GM12878 (cell line): ENCODE data around the gene UQCC2. TPM values are rescaled to one million over a fixed set of nuclear protein-coding genes. Genes with fewer than 3 reads are reported as not detected.

ENCODE experiments used
- ATAC-seq: fragments of 200-7000 bp; cut with Tn5 transposase; 3 replicates; pipeline ENCODE4 v1.9.1; 2020; ENCODE audit warnings: mild to moderate bottlenecking, moderate library complexity
- BruUV-seq: library from RNA; stranded (reverse); fragments of 400-500 nt; replicated peaks from 2 replicates; lab custom pipeline; 2021; lab: Mats Ljungman, UMichigan
- CTCF ChIA-PET: fragments of 300-600 bp; sonication (Branson Sonifier 250); formaldehyde crosslinking; extraction: SDS; loops from one replicate; lab custom pipeline; 2021; ENCODE audit warnings: inconsistent platforms; lab: Yijun Ruan, JAX
- POLR2A ChIA-PET: fragments of 350-600 bp; formaldehyde crosslinking; extraction: SDS; loops from one replicate; lab custom pipeline; 2021; ENCODE audit warnings: inconsistent platforms; lab: Charles Lee
- RAD21 ChIA-PET: fragments of 300-600 bp; sonication (Branson Sonifier 250); formaldehyde crosslinking; loops from one replicate; lab custom pipeline; 2023; ENCODE audit warnings: antibody characterized with exemption; ENCODE audit not compliant: unreplicated experiment; lab: Charles Lee
- SMC1A ChIA-PET: fragments of 300-600 bp; sonication (Branson Sonifier 250); formaldehyde crosslinking; loops from one replicate; lab custom pipeline; 2023; ENCODE audit not compliant: unreplicated experiment, uncharacterized antibody; lab: Charles Lee
- DNase-seq: peaks from one replicate; pipeline ENCODE4 v3.0.0-alpha.2; 2011; ENCODE audit warnings: low read depth, low spot score
- FAIRE-seq: peaks from 3 replicates; lab custom pipeline; 2011; peaks lifted over from hg19 to GRCh38; lab: Jason Lieb, UNC
- H2AFZ ChIP-seq: 2 replicates; pipeline ENCODE4 v1.6.0; 2011; ENCODE audit warnings: low read depth, low read length, control low read depth; ENCODE audit not compliant: control insufficient read depth
- H3K27ac ChIP-seq: 2 replicates; pipeline ENCODE4 v1.5.1; 2011; ENCODE audit warnings: control low read depth; ENCODE audit not compliant: control insufficient read depth, insufficient read depth
- H3K27me3 ChIP-seq, 2 experiments: replicated peaks in 1 of 2; 2 replicates each; pipeline versions ENCODE4 v1.6.0 to v1.6.1; 2011; ENCODE audit warnings: low read length in 1 of 2; ENCODE audit not compliant: control insufficient read depth in 2 of 2, insufficient read depth in 2 of 2
- H3K36me3 ChIP-seq, 2 experiments: 2 replicates each; pipeline ENCODE4 v1.5.1; 2011; ENCODE audit warnings: low read length in 1 of 2; ENCODE audit not compliant: control insufficient read depth in 2 of 2, insufficient read depth in 2 of 2
- H3K4me1 ChIP-seq: 2 replicates; pipeline ENCODE4 v1.6.1; 2011; ENCODE audit warnings: mild to moderate bottlenecking, low read length, moderate library complexity, mixed read lengths; ENCODE audit not compliant: control insufficient read depth, insufficient read depth
- H3K4me2 ChIP-seq: 2 replicates; pipeline ENCODE4 v1.6.0; 2011; ENCODE audit warnings: control low read depth; ENCODE audit not compliant: control insufficient read depth, insufficient read depth
- H3K4me3 ChIP-seq: fragments of 200-600 bp; sonication (generic); 2 replicates; pipeline ENCODE4 v1.5.1; 2016
- H3K79me2 ChIP-seq: 2 replicates; pipeline ENCODE4 v1.6.0; 2011; ENCODE audit warnings: low read length; ENCODE audit not compliant: control insufficient read depth, insufficient read depth
- H3K9ac ChIP-seq: 2 replicates; pipeline ENCODE4 v1.8.0; 2011; ENCODE audit warnings: low read length, control low read depth, mixed read lengths; ENCODE audit not compliant: control insufficient read depth, insufficient read depth
- H3K9me3 ChIP-seq: replicated peaks from 3 replicates; pipeline ENCODE4 v1.5.1; 2011; ENCODE audit warnings: mild to moderate bottlenecking, low read length; ENCODE audit not compliant: control insufficient read depth, insufficient read depth
- H4K20me1 ChIP-seq: 2 replicates; pipeline ENCODE4 v1.6.0; 2011; ENCODE audit not compliant: control insufficient read depth, insufficient read depth
- ASH2L ChIP-seq: fragments of 300-600, 200-600 bp; sonication (generic); IDR thresholded peaks from 2 replicates; pipeline ENCODE4 v1.6.1; 2017; ENCODE audit warnings: low read depth, mild to moderate bottlenecking, borderline replicate concordance
- ATF7 ChIP-seq: fragments of 450-650 bp; IDR thresholded peaks from 2 replicates; pipeline ENCODE4 v1.6.1; 2016; ENCODE audit warnings: low read depth, mild to moderate bottlenecking
- BCL11A ChIP-seq: IDR thresholded peaks from 2 replicates; pipeline ENCODE4 v1.6.1; 2011; ENCODE audit warnings: low read depth, low read length
- CBX3 ChIP-seq: fragments of 200-600 bp; sonication (generic); IDR thresholded peaks from 2 replicates; pipeline ENCODE4 v1.6.1; 2016; ENCODE audit warnings: low read depth, borderline replicate concordance
- CEBPB ChIP-seq, 2 experiments: fragments of 150-350 bp in 1 of 2; IDR thresholded peaks; 2 replicates each; pipeline ENCODE4 v1.6.1; 2012 to 2014; ENCODE audit warnings: low read depth in 2 of 2, low read length in 2 of 2, borderline replicate concordance in 1 of 2, inconsistent platforms in 1 of 2
- CREM ChIP-seq: IDR thresholded peaks from 2 replicates; pipeline ENCODE4 v1.6.1; 2014; ENCODE audit warnings: antibody characterized with exemption, low read depth
- EP300 ChIP-seq, 2 experiments: fragments of 150-350 bp in 1 of 2; IDR thresholded peaks; 2 replicates each; pipeline ENCODE4 v1.6.1; 2011 to 2012; ENCODE audit warnings: low read depth in 2 of 2, low read length in 2 of 2, borderline replicate concordance in 1 of 2, improper control_type of control experiment in 1 of 2, inconsistent platforms in 1 of 2; ENCODE audit not compliant: control insufficient read depth in 1 of 2
- HDAC6 ChIP-seq: fragments of 200-600 bp; sonication (generic); IDR thresholded peaks from one replicate; pipeline ENCODE4 v1.8.0; 2017; ENCODE audit warnings: antibody characterized with exemption; ENCODE audit not compliant: unreplicated experiment
- KAT2A ChIP-seq: conservative IDR thresholded peaks from 2 replicates; pipeline ENCODE4 v1.6.1; 2011; ENCODE audit warnings: low read depth, low read length; ENCODE audit not compliant: control insufficient read depth
- LARP7 ChIP-seq: fragments of 450-650 bp; IDR thresholded peaks from 2 replicates; pipeline ENCODE4 v1.6.1; 2017; ENCODE audit warnings: mild to moderate bottlenecking
- MEF2A ChIP-seq: IDR thresholded peaks from 2 replicates; pipeline ENCODE4 v1.6.1; 2011; ENCODE audit warnings: low read depth, mild to moderate bottlenecking, low read length, moderate library complexity; ENCODE audit not compliant: insufficient read depth
- RB1 ChIP-seq: fragments of 450-650 bp; formaldehyde crosslinking; IDR thresholded peaks from 2 replicates; pipeline ENCODE4 v1.6.1; 2017; ENCODE audit warnings: mild to moderate bottlenecking, borderline replicate concordance
- RUNX3 ChIP-seq: IDR thresholded peaks from 2 replicates; pipeline ENCODE4 v1.6.1; 2012; ENCODE audit warnings: low read length, inconsistent platforms
- SIN3A ChIP-seq: IDR thresholded peaks from 2 replicates; pipeline ENCODE4 v1.6.1; 2012; ENCODE audit warnings: low read depth, low read length, improper control_type of control experiment
- WGBS: methylation state at CpG from one replicate; pipeline ENCODE4 v1.1.6; 2016; ENCODE audit warnings: low lambda C conversion rate; ENCODE audit not compliant: insufficient replicate concordance, insufficient coverage; ENCODE audit errors: missing lambda C conversion rate; 5-methylcytosine and 5-hydroxymethylcytosine counted together
- in situ Hi-C: fragments of 300-500 bp; cut with MboI; formaldehyde crosslinking; loops from 9 replicates; pipeline ENCODE4 v1.14.3; 2018; ENCODE audit warnings: mixed read lengths
- intact Hi-C: fragments of 100-400 bp; cut with micrococcal nuclease; formaldehyde crosslinking; loops from one replicate; pipeline ENCODE4 v1.14.2; 2022; ENCODE audit not compliant: unreplicated experiment
- polyA plus RNA-seq, 11 experiments: library from polyadenylated mRNA; depleted of rRNA in 4 of 11; unstranded in 6 of 11; stranded (reverse) in 5 of 11; fragments of >200 nt; fragmentation: Nextera tagmentation in 4 of 11; fragmentation: Illumina TruSeq in 1 of 11; extraction: Ambion mirVana in 4 of 11; extraction: Trizol in 1 of 11; gene quantifications; 1 replicate in 1 of 11; 2 replicates in 10 of 11; pipeline versions ENCODE4 v1.2.1 to v1.2.3, GENCODE V29; 2011 to 2016; ENCODE audit warnings: inconsistent platforms in 2 of 11, missing spikeins in 2 of 11, low read depth in 1 of 11
- total RNA-seq, 4 experiments: library from RNA; depleted of rRNA in 3 of 4; stranded (reverse); fragments of >200 nt in 3 of 4; fragmentation: Illumina TruSeq in 1 of 4; extraction: Trizol in 1 of 4; gene quantifications; 2 replicates each; pipeline versions ENCODE4 v1.2.1 to v1.2.3, GENCODE V29; 2013 to 2021
- TF ChIP-seq, protein P1 (sequence below): fragments of 450-650 bp; IDR thresholded peaks from 2 replicates; pipeline ENCODE4 v1.6.1; 2017; ENCODE audit warnings: mild to moderate bottlenecking

The UQCC2 gene
- total and polyA plus RNA-seq, 10 of the 15 experiments (the other 5 are each of a cell fraction or from before 2014, with no cell fraction given) = 40.6 to 478 (median 71.2) TPM

DNA sequence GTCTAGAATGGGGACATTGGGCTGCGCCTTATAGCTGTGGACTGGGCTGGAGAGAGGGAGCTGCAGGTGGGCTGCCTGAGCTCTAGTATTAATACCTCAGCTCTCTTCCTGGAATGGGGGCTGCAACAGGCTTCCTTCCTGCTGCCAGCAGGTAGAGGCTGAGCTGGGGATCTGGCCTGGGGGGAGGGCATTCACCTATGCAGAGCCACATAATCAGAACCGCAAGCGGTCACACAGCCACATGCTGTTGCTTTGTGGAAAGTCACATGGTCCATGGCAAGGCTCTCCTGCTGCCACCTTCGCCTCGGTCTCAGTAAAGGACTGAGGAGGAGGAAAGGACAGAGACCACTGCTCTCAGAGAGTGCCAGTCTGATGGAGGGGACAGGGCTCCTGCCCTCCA, 54.7 kb downstream of the UQCC2 start:
- no peak overlapping the region for H3K4me3 ChIP-seq
- no peak overlapping the region for H3K27ac ChIP-seq
- no peaks in the 10 kb centered on the region for H3K4me1 ChIP-seq
- H3K4me2 ChIP-seq = no peak overlapping the region
- TF ChIP-seq CBX3 = no peak
- no peak for TF ChIP-seq CREM
- no peak for TF ChIP-seq EP300 (IDR thresholded peaks at IDR 0.05; ENCODE audit: borderline replicate concordance in 1 of 2, control insufficient read depth in 1 of 2, low read depth in 2 of 2, low read length in 2 of 2)
- no peak for FAIRE-seq
- ChIA-PET RAD21 (no interaction called here), CTCF (no interaction called here), SMC1A (interaction anchor here (0.8 to 1.4 kb wide), 2 partner anchors 43 kb away, joined by 3 read pairs; no protein-coding TSS in a partner anchor), POLR2A (no interaction called here)
- H2AFZ ChIP-seq = no peak overlapping the region
- no peak overlapping the region for H3K9ac ChIP-seq
- in situ Hi-C loops (no loop called here), intact Hi-C loops (no loop called here)
- WGBS = 99% methylated on average over 5 of the region's 5 CpGs
- no peak for DNase-seq
- no peaks in the 10 kb centered on the region for H3K9me3 ChIP-seq
- no TSS peak for BruUV-seq
- no peaks in the 10 kb centered on the region for H3K79me2 ChIP-seq
- H3K36me3 ChIP-seq = peaks cover 0 to 33% of the 10 kb centered on the region in 2 experiments; a peak in 3 of 4 replicates
- no peak for ATAC-seq
- H3K27me3 ChIP-seq = no peaks in the 10 kb centered on the region
- H4K20me1 ChIP-seq = no peaks in the 10 kb centered on the region

DNA sequence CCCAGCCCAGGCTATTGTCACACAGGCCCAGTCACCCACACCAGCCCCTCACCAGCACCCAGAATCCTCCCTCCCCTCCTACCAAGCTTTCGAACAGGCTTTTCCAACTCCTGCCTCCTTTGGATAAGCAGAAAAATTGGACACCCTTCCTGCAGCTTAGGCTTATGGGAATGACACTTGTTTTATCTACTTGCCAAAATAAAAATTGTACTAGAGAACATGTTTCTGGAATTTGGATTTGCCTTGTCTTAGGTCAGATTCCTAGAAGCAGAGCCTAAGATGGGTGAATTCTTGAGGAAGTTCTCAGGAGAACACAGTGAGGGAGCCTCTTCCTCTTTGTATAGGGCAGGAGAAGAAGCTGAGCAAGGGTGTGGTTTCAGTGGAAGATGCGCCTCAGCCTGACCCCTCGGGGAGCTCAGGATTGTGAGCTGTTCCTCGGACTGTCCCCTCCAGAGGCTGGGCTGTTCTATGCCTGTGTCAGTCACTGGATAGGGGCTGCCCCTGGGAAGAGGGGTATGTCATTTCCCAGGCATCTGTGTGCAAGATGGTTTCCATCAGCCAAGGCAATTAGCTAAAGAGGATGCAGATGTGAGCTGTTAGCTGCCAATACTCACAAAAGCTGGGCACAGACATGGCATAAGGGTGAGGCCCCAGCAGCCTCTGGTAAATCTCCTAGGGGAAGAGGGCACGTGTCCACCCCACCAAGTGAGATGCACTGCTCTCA, 56.5 kb downstream of the UQCC2 start:
- ChIA-PET POLR2A (no interaction called here), SMC1A (interaction anchor here (0.9 kb wide), 1 partner anchor 51 kb away, joined by 3 read pairs; no protein-coding TSS in a partner anchor), CTCF (interaction anchor here (0.8 to 1.3 kb wide), 3 partner anchors 17 to 68 kb away, joined by 3 read pairs; no protein-coding TSS in a partner anchor), RAD21 (no interaction called here)
- in situ Hi-C loops (no loop called here), intact Hi-C loops (no loop called here)
- no peaks in the 10 kb centered on the region for H4K20me1 ChIP-seq
- no peak overlapping the region for H3K9ac ChIP-seq
- peaks cover 0 to 30% of the 10 kb centered on the region in 2 experiments; a peak in 3 of 4 replicates for H3K36me3 ChIP-seq
- no peaks in the 10 kb centered on the region for H3K79me2 ChIP-seq
- no peak overlapping the region for H2AFZ ChIP-seq
- WGBS = 74% methylated on average over 5 of the region's 5 CpGs
- DNase-seq (no peak), ATAC-seq (no peak), FAIRE-seq (no peak)
- no peaks in the 10 kb centered on the region for H3K27me3 ChIP-seq
- no peak overlapping the region for H3K4me3 ChIP-seq
- H3K27ac ChIP-seq = no peak overlapping the region
- H3K4me1 ChIP-seq = no peaks in the 10 kb centered on the region
- no TSS peak for BruUV-seq
- no peaks in the 10 kb centered on the region for H3K9me3 ChIP-seq
- no peak overlapping the region for H3K4me2 ChIP-seq
- TF ChIP-seq MEF2A (no peak), RUNX3 (no peak), ASH2L (no peak), RB1 (no peak), ATF7 (no peak), CEBPB (IDR thresholded peaks at IDR 0.05; ENCODE audit: borderline replicate concordance in 1 of 2, low read depth in 2 of 2, low read length in 2 of 2) (no peak), LARP7 (no peak), BCL11A (no peak), HDAC6 (no peak), SIN3A (no peak), KAT2A (no peak)
- TF ChIP-seq, protein P1, sequence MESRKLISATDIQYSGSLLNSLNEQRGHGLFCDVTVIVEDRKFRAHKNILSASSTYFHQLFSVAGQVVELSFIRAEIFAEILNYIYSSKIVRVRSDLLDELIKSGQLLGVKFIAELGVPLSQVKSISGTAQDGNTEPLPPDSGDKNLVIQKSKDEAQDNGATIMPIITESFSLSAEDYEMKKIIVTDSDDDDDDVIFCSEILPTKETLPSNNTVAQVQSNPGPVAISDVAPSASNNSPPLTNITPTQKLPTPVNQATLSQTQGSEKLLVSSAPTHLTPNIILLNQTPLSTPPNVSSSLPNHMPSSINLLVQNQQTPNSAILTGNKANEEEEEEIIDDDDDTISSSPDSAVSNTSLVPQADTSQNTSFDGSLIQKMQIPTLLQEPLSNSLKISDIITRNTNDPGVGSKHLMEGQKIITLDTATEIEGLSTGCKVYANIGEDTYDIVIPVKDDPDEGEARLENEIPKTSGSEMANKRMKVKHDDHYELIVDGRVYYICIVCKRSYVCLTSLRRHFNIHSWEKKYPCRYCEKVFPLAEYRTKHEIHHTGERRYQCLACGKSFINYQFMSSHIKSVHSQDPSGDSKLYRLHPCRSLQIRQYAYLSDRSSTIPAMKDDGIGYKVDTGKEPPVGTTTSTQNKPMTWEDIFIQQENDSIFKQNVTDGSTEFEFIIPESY = no peak
